Cardiac fibroblast (primary cell): ENCODE data around the gene EPOP.

Source experiments
- DNase-seq, 2 donors: peaks; one replicate each; pipeline versions ENCODE4 v3.0.0 to v3.0.0-alpha.2; 2010; ENCODE audit warnings: low read depth in 2 of 2
- H3K4me3 ChIP-seq, 2 donors: replicated peaks in 1 of 2; 1 replicate in 1 of 2; 2 replicates in 1 of 2; pipeline ENCODE4 v1.5.1; 2011; ENCODE audit warnings: low read depth in 2 of 2, low read length in 2 of 2, mild to moderate bottlenecking in 2 of 2, moderate library complexity in 1 of 2
- TF ChIP-seq, protein P1 (sequence below): IDR thresholded peaks from one replicate; pipeline ENCODE4 v1.5.1; 2011; ENCODE audit warnings: low read depth, mild to moderate bottlenecking, low read length, inconsistent platforms

The EPOP gene

DNA sequence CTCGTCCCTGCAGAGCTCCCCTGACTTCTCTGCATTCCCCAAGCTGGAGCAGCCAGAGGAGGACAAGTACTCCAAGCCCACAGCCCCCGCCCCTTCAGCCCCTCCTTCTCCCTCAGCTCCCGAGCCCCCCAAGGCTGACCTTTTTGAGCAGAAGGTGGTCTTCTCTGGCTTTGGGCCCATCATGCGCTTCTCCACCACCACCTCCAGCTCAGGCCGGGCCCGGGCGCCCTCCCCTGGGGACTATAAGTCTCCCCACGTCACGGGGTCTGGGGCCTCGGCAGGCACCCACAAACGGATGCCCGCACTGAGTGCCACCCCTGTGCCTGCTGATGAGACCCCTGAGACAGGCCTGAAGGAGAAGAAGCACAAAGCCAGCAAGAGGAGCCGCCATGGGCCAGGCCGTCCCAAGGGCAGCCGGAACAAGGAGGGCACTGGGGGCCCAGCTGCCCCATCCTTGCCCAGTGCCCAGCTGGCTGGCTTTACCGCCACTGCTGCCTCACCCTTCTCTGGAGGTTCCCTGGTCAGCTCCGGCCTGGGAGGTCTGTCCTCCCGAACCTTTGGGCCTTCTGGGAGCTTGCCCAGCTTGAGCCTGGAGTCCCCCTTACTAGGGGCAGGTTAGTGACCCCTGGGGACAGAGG lies 41.7 kb upstream of the EPOP start:
- H3K4me3 ChIP-seq, result no peak overlapping the region
- TF ChIP-seq, protein P1, sequence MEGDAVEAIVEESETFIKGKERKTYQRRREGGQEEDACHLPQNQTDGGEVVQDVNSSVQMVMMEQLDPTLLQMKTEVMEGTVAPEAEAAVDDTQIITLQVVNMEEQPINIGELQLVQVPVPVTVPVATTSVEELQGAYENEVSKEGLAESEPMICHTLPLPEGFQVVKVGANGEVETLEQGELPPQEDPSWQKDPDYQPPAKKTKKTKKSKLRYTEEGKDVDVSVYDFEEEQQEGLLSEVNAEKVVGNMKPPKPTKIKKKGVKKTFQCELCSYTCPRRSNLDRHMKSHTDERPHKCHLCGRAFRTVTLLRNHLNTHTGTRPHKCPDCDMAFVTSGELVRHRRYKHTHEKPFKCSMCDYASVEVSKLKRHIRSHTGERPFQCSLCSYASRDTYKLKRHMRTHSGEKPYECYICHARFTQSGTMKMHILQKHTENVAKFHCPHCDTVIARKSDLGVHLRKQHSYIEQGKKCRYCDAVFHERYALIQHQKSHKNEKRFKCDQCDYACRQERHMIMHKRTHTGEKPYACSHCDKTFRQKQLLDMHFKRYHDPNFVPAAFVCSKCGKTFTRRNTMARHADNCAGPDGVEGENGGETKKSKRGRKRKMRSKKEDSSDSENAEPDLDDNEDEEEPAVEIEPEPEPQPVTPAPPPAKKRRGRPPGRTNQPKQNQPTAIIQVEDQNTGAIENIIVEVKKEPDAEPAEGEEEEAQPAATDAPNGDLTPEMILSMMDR, result no peak
- DNase-seq, result no peak

DNA sequence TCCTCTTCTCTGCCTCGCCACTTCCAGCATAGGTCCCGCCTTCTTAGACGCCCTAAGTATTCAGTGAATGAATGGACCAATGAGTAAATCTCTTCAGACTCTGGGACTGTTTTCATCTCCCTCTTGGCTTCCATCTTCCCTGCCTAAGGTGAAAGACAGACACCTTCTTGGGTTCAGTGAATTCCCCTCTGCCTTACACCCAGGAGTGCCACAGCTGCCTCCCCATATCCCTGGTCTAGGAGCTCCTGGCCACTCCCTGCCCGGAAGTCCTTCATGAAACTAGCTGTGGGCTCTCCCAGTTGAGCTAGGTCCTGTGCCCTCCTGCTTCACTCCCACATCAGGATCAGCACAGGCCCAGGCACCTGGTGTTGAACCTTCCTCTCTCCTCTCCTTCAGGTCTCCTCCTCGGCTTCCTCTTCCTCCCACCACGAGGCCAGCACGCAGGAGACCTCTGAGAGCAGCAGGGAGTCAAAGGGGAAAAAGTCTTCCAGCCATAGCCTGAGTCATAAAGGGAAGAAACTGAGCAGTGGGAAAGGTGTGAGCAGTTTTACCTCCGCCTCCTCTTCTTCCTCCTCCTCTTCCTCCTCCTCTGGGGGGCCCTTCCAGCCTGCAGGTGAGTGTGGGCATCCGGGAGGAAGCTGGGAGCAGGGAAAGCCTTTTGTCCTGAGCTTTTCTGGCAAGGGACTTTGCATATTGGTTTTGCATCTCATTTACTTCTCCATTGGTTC lies 40.6 kb upstream of the EPOP start:
- H3K4me3 ChIP-seq, result no peak overlapping the region
- DNase-seq, result no peak
- TF ChIP-seq, protein P1, result no peak

DNA sequence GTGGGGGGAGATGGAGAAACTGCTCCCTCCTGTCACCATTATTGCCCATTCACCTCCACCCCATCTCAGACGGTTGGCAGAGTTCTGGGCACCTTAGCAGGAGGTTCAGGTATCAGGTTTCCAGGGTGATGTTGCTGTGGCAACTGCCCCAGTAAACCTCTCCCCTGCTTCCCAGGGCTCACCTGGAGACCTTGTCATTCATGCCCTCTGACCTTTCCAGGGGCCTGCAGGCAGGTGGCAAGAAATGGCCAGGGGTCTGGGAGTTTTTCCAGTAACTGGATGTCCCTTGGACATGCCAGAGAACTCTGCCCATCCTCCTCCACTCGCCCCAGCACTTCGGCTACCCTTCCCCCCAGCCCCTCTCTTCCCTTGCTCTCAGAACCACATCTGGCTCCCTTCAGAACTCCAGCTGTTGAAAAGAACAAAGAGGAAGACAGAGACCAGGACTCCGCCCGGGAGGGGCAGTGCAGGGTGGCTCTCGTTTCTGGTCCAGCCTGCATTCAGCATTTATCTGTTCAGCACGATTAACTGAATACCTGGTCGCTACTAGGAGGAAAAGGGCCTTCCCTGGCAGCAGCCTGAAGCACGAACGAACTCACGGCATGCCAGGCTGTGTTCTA lies 38.8 kb upstream of the EPOP start:
- no peak overlapping the region for H3K4me3 ChIP-seq
- TF ChIP-seq, protein P1, result no peak
- no peak for DNase-seq

DNA sequence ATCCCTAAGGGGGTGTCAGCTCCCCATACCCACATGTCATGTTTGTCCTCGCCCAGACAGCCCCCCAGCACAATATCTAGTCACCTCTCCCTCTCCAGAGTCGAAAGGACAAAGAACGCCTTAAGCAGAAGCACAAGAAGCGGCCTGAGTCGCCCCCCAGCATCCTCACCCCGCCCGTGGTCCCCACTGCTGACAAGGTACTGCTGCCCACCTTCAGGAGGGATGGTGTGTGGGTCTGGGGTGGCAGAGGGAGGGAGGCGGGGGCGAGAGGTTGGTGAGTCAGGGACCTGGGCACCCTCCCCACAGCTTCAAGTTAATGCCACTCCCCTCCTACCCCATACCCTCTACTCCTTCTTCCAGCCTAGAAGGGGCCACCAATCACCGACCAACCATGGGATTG lies 37.8 kb upstream of the EPOP start:
- H3K4me3 ChIP-seq, result no peak overlapping the region

DNA sequence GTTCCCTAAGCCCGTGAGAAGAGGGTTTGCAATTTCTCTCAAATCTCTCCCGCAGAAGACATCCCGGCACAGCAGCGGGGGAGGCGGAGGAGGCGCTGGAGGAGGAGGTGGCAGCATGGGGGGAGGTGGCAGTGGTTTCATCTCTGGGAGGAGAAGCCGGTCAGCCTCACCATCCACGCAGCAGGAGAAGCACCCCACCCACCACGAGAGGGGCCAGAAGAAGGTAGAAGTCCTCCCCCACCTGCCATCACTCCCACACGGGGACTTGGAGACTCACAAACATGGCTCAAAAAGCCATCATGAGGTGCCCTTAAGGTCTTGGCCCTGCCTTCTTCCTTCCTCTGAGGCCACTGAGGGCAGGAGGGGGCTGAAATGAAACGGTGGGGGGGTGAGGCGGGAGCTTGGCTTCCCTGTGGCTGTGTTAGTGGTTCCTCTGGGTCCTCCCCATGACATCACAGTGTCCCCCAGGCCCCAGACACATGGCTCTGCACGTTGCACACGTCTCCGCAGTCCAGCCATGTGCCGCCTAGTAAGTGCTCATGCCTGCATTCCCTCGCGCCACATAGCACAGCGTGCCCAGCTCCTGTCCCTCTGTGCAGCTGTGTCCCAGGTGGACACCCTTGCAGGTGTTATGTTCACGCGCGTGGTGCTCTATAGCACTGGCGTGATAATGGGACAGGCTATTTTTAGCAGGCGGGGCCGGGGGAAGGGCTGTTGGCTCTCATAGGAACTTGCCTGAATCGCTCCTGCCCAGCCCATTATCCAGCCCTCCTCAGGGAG lies 37.2 kb upstream of the EPOP start:
- H3K4me3 ChIP-seq, result no peak overlapping the region
- TF ChIP-seq, protein P1, result no peak
- DNase-seq, result no peak

More for the DNA sequence above, 37.8 kb upstream of the EPOP start:
- TF ChIP-seq, protein P1, result no peak
- DNase-seq, result no peak

DNA sequence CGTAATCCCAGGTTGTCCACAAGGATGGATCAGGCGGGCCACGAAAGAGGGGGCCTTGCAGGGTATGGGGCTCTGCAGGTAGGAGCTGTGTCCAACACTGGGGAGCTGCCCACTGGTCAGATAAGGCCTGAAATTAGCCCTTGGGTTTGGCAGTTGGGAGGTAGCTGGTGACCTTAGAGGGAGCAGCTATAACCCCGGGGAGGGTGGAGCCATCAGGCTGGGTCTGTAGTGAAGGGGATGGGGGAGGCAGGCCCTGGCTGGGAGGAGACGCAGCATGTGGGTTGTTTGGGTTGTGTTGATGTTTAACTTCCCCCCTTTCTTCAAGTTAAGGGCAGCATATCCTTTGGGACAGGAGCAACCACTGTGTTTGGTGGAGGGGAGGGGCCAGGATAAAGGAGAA lies 36.2 kb upstream of the EPOP start:
- no peak overlapping the region for H3K4me3 ChIP-seq
- TF ChIP-seq, protein P1, result no peak
- no peak for DNase-seq
